Ovary (tissue), 9 donors: ENCODE results near the gene CYREN. TPM values are rescaled to one million over a fixed set of nuclear protein-coding genes. Genes with fewer than 3 reads are reported as not detected.

Experiments used
- DNase-seq, 5 donors: peaks; one replicate each; pipeline ENCODE4 v3.0.0-alpha.2; 2019 to 2020
- H3K27ac ChIP-seq, 2 donors: fragments of 200-600 bp; one replicate each; pipeline versions ENCODE4 v1.5.1 to v1.8.0; 2019 to 2022
- H3K27me3 ChIP-seq: fragments of 200-600 bp; one replicate; pipeline ENCODE4 v1.8.0; 2022
- H3K36me3 ChIP-seq: fragments of 200-600 bp; sonication (generic); one replicate; pipeline ENCODE4 v1.5.1; 2019
- H3K4me1 ChIP-seq: one replicate; pipeline ENCODE4 v1.8.1; 2013; ENCODE audit warnings: mild to moderate bottlenecking, moderate library complexity; ENCODE audit not compliant: insufficient read depth
- H3K4me3 ChIP-seq: fragments of 200-600 bp; sonication (generic); one replicate; pipeline ENCODE4 v1.5.1; 2017
- H3K9me3 ChIP-seq, 2 donors: fragments of 200-600 bp in 1 of 2; sonication (generic) in 1 of 2; one replicate each; pipeline versions ENCODE4 v1.5.1 to v1.8.1; 2013 to 2019; ENCODE audit warnings: mild to moderate bottlenecking in 1 of 2, moderate library complexity in 1 of 2
- EP300 ChIP-seq: sonication (generic); formaldehyde crosslinking; IDR thresholded peaks from one replicate; pipeline ENCODE4 v1.6.1; 2017; ENCODE audit warnings: antibody characterized with exemption
- POLR2A ChIP-seq: fragments of 450-650 bp; IDR thresholded peaks from one replicate; pipeline ENCODE4 v1.6.1; 2017; ENCODE audit warnings: antibody characterized with exemption, mild to moderate bottlenecking, moderate library complexity
- WGBS, 3 donors: extraction: QIAGEN DNeasy Blood & Tissue Kit in 1 of 3; methylation state at CpG; one replicate each; pipeline versions ENCODE4 v1.1.5 to v1.1.7; 2013 to 2017; 5-methylcytosine and 5-hydroxymethylcytosine counted together
- intact Hi-C, 4 donors: fragments of 100-400 bp; cut with DNase I; formaldehyde crosslinking; loops; one replicate each; pipeline versions ENCODE4 v1.11.0 to v1.15.1; 2022 to 2023
- polyA plus RNA-seq, 2 donors: library from polyadenylated mRNA; stranded (reverse); fragments of 200-250 nt in 1 of 2; fragments of 350-450 nt in 1 of 2; fragmentation: Illumina TruSeq in 1 of 2; extraction: RNeasy Lipid Tissue Mini Kit (QIAGEN cat#74804) in 1 of 2; gene quantifications; one replicate each; pipeline ENCODE4 v1.2.3, GENCODE V29; 2013 to 2014
- total RNA-seq, 7 donors: library from RNA; depleted of rRNA in 2 of 7; stranded (reverse); fragments of >200 nt in 2 of 7; fragmentation: NEBNext Ultra II Directional in 3 of 7; extraction: Animal tissue kit (Norgen Biotek cat#: 25700) in 3 of 7; gene quantifications; one replicate each; pipeline versions ENCODE4 v1.1.0 to v1.2.4, GENCODE V29; 2016 to 2023
- TF ChIP-seq, protein P1 (sequence below), 3 donors: fragments of 450-650 bp in 2 of 3; fragments of 200-600 bp in 1 of 3; IDR thresholded peaks; one replicate each; pipeline versions ENCODE4 v1.5.1 to v1.8.0; 2016 to 2022; ENCODE audit warnings: antibody characterized with exemption in 3 of 3, mild to moderate bottlenecking in 1 of 3
- donor health status: DM: no; HTN: no; CAD: no; lungs with moderate emphysema.
- donor health status: DM: no; HTN: no; CAD: no.
- donor health status: Bipolar disorder and iron deficiency.
- donor health status: DM: yes; HTN: yes; CAD: no.
- donor health status: DM: no; HTN: no; CAD: no.
- donor health status: DM: yes; HTN: yes; CAD: no.

The CYREN gene
- total and polyA plus RNA-seq, 9 donors: 21.1 to 54.2 (median 35.6) TPM

DNA sequence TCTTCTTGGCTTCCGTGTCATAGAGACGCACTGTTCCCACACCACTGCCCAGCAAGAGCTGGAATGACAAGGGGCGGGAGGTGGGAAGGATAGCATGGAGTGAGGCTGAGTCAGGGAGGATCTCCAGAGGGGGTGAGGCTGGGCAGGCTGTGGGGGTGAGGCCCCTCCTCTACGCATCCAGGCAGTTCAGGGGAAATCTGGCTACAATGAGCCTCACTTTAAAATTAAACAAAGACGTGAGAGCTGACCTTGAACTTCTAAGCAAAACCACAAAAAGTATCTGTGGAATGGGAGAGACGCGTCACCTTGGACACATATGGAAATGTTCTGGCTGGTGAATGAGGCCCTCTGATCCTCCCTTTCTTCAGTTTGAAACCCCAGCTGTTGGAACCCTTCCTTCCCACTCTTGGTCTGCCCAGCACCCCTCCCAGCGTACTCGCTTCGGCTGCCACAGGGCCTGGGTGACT, 23.1 kb upstream of the CYREN start:
- Histone ChIP-seq H3K4me3 (no peak overlapping the region), H3K4me1 (peaks cover 14% of the 10 kb centered on the region), H3K27me3 (no peaks in the 10 kb centered on the region), H3K9me3 (no peaks in the 10 kb centered on the region), H3K27ac (peak overlapping the region; percentile 65 to 83), H3K36me3 (no peaks in the 10 kb centered on the region)
- intact Hi-C loops: no loop called here
- no peak for TF ChIP-seq POLR2A
- TF ChIP-seq EP300: no peak
- TF ChIP-seq, protein P1, sequence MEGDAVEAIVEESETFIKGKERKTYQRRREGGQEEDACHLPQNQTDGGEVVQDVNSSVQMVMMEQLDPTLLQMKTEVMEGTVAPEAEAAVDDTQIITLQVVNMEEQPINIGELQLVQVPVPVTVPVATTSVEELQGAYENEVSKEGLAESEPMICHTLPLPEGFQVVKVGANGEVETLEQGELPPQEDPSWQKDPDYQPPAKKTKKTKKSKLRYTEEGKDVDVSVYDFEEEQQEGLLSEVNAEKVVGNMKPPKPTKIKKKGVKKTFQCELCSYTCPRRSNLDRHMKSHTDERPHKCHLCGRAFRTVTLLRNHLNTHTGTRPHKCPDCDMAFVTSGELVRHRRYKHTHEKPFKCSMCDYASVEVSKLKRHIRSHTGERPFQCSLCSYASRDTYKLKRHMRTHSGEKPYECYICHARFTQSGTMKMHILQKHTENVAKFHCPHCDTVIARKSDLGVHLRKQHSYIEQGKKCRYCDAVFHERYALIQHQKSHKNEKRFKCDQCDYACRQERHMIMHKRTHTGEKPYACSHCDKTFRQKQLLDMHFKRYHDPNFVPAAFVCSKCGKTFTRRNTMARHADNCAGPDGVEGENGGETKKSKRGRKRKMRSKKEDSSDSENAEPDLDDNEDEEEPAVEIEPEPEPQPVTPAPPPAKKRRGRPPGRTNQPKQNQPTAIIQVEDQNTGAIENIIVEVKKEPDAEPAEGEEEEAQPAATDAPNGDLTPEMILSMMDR (IDR thresholded peaks at IDR 0.05): no peak
- WGBS, 3 donors: 12 to 36% (median 16%) methylated on average over 10 of the region's 10 CpGs
- peak; percentile 72 to 86 (median 82) for DNase-seq

DNA sequence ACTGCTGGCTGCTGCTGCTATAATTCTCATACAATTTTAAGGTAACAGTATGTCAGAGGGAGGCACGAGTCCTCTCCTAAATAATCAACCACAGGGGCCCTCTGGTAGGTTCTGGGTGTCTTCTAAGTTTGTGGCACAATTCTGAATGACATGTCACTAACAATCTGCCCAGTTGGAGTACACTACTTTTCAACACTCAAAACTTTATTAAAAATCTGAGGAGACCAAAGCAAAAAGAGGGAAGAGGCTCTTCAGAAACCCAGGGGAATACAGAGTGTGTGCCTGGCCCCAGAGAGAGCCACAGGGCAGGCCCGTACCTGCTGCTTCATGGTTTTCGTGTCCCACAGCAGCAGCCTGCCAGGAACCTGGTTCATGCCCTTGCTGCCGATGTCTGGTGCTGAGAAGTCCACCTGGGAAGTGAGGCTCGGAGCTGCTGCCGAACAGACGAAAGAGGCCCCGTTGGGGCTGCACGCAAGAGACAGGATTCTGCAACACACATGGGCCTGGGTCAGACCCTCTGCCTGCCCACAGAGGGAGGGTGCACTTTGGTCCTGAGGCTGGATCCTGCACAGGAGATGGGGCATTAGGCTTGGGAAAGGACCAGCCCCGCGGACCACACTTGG, 22.5 kb upstream of the CYREN start:
- H3K4me1 ChIP-seq: peaks cover 14% of the 10 kb centered on the region

GRCh38 chr7:135190703-135191102, 20.2 kb upstream of the CYREN start:
- TF ChIP-seq, protein P1 (IDR thresholded peaks at IDR 0.05): no peak
- TF ChIP-seq POLR2A: no peak
- no peak for TF ChIP-seq EP300
- Histone ChIP-seq H3K36me3 (no peaks in the 10 kb centered on the region), H3K27ac (no peak overlapping the region), H3K4me1 (peaks cover 14% of the 10 kb centered on the region), H3K27me3 (no peaks in the 10 kb centered on the region), H3K9me3 (no peaks in the 10 kb centered on the region), H3K4me3 (no peak overlapping the region)
- intact Hi-C loops: no loop called here
- no peak for DNase-seq

More for the DNA sequence above, 22.5 kb upstream of the CYREN start:
- Histone ChIP-seq H3K27me3 (no peaks in the 10 kb centered on the region), H3K27ac (peak overlapping the region; percentile 65 to 83), H3K4me3 (no peak overlapping the region), H3K9me3 (no peaks in the 10 kb centered on the region), H3K36me3 (no peaks in the 10 kb centered on the region)
- TF ChIP-seq POLR2A (no peak), EP300 (no peak)
- TF ChIP-seq, protein P1 (IDR thresholded peaks at IDR 0.05): no peak
- 37 to 65% (median 50%) methylated on average over 11 of the region's 11 CpGs for WGBS, 3 donors
- intact Hi-C loops: no loop called here
- peak in 2 of 5 donors; percentile 48 to 56 for DNase-seq

DNA sequence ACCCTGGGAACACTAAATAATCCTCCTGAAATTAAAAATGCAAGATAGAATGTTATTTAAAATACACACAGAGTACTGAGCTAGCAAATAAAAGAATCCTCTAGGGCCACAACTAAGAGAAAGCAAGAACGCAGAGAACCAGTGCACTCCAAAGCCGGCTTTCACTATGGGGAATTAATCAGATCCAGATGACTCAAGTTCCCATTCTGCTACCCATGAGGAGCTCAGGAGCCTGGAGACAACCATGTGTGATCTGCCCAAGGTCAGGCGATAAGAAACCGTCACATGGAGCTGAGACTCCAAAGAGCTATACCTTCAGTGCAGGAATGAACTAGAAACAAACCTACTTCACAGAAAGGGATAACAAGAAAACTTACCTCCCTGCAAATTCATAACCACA, 19.5 kb upstream of the CYREN start:
- Histone ChIP-seq H3K27me3 (no peaks in the 10 kb centered on the region), H3K9me3 (no peaks in the 10 kb centered on the region), H3K27ac (no peak overlapping the region), H3K4me3 (no peak overlapping the region), H3K36me3 (no peaks in the 10 kb centered on the region), H3K4me1 (peaks cover 14% of the 10 kb centered on the region)
- 23 to 46% (median 39%) methylated on average over 4 of the region's 4 CpGs for WGBS, 3 donors
- intact Hi-C loops: no loop called here
- no peak for DNase-seq
- TF ChIP-seq, protein P1 (IDR thresholded peaks at IDR 0.05): no peak
- TF ChIP-seq EP300 (no peak), POLR2A (no peak)
